Nephron (organoid): ENCODE results near the gene C1orf35.
A peak's percentile ranks its signal among the peaks of the same experiment; 100 is the strongest.

ENCODE experiments used
- H3K27ac Mint-ChIP-seq, 3 experiments: 2 replicates each; pipeline ENCODE4 v1.8.0; 2020; ENCODE audit warnings: mixed read lengths in 3 of 3, mild to moderate bottlenecking in 2 of 3, moderate library complexity in 1 of 3
- H3K27me3 Mint-ChIP-seq: 2 replicates; pipeline ENCODE4 v1.8.0; 2021; ENCODE audit warnings: low read depth, mild to moderate bottlenecking, moderate library complexity, mixed read lengths
- H3K36me3 Mint-ChIP-seq: 2 replicates; pipeline ENCODE4 v1.8.0; 2020; ENCODE audit warnings: low read depth, mixed read lengths
- H3K4me1 Mint-ChIP-seq: 2 replicates; pipeline ENCODE4 v1.8.0; 2020; ENCODE audit warnings: mixed read lengths
- H3K4me3 Mint-ChIP-seq, 3 experiments: 2 replicates each; pipeline ENCODE4 v1.8.0; 2020; ENCODE audit warnings: mild to moderate bottlenecking in 3 of 3, mixed read lengths in 3 of 3, moderate library complexity in 2 of 3
- H3K9me3 Mint-ChIP-seq: 2 replicates; pipeline ENCODE4 v1.8.0; 2020; ENCODE audit warnings: mixed read lengths
- TF ChIP-seq, protein P1 (sequence below), 3 experiments: fragments of 200-600 bp; sonication (generic); IDR thresholded peaks; one replicate each; pipeline ENCODE4 v1.5.0; 2021; ENCODE audit warnings: antibody characterized with exemption in 3 of 3; ENCODE audit not compliant: unreplicated experiment in 3 of 3

C1orf35 gene

GRCh38 chr1:228061411-228062084 lies 41.6 kb downstream of the C1orf35 start:
- TF ChIP-seq, protein P1, sequence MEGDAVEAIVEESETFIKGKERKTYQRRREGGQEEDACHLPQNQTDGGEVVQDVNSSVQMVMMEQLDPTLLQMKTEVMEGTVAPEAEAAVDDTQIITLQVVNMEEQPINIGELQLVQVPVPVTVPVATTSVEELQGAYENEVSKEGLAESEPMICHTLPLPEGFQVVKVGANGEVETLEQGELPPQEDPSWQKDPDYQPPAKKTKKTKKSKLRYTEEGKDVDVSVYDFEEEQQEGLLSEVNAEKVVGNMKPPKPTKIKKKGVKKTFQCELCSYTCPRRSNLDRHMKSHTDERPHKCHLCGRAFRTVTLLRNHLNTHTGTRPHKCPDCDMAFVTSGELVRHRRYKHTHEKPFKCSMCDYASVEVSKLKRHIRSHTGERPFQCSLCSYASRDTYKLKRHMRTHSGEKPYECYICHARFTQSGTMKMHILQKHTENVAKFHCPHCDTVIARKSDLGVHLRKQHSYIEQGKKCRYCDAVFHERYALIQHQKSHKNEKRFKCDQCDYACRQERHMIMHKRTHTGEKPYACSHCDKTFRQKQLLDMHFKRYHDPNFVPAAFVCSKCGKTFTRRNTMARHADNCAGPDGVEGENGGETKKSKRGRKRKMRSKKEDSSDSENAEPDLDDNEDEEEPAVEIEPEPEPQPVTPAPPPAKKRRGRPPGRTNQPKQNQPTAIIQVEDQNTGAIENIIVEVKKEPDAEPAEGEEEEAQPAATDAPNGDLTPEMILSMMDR (IDR thresholded peaks at IDR 0.05; ENCODE audit: unreplicated experiment in 3 of 3): no peak
- Mint-ChIP-seq H3K4me1 (no peaks in the 10 kb centered on the region), H3K9me3 (peaks cover 5% of the 10 kb centered on the region), H3K27ac (no peak overlapping the region), H3K4me3 (peak overlapping the region in 2 of 3 experiments; percentile 14 to 56), H3K36me3 (no peaks in the 10 kb centered on the region), H3K27me3 (peaks cover 74% of the 10 kb centered on the region)

DNA sequence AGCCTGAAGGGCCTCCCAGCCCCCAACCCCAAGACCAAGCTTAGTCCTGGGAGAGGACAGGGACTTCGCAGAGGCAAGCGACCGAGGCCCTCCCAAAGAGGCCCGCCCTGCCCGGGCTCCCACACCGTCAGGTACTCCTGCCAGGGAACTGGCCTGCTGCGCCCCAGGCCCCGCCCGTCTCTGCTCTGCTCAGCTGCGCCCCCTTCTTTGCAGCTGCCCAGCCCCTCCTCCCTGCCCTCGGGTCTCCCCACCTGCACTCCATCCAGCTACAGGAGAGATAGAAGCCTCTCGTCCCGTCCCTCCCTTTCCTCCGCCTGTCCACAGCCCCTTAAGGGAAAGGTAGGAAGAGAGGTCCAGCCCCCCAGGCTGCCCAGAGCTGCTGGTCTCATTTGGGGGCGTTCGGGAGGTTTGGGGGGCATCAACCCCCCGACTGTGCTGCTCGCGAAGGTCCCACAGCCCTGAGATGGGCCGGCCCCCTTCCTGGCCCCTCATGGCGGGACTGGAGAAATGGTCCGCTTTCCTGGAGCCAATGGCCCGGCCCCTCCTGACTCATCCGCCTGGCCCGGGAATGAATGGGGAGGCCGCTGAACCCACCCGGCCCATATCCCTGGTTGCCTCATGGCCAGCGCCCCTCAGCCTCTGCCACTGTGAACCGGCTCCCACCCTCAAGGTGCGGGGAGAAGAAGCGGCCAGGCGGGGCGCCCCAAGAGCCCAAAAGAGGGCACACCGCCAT lies 42.5 kb downstream of the C1orf35 start:
- Mint-ChIP-seq H3K4me1 (no peaks in the 10 kb centered on the region), H3K27ac (no peak overlapping the region), H3K9me3 (peaks cover 5% of the 10 kb centered on the region), H3K4me3 (peak overlapping the region; percentile 14 to 70 (median 60)), H3K36me3 (no peaks in the 10 kb centered on the region), H3K27me3 (peaks cover 77% of the 10 kb centered on the region)
- TF ChIP-seq, protein P1 (IDR thresholded peaks at IDR 0.05; ENCODE audit: unreplicated experiment in 3 of 3): no peak

- H3K9me3 Mint-ChIP-seq: peaks cover 8% of the 10 kb centered on the region
- no peaks in the 10 kb centered on the region for H3K4me1 Mint-ChIP-seq
- H3K36me3 Mint-ChIP-seq: no peaks in the 10 kb centered on the region
- H3K27ac Mint-ChIP-seq: no peak overlapping the region
- peak overlapping the region; percentile 48 to 70 (median 59) for H3K4me3 Mint-ChIP-seq
- peaks cover 78% of the 10 kb centered on the region for H3K27me3 Mint-ChIP-seq
- TF ChIP-seq, protein P1 (IDR thresholded peaks at IDR 0.05; ENCODE audit: unreplicated experiment in 3 of 3): no peak
Measured at GRCh38 chr1:228059634-228060457, 43.3 kb downstream of the C1orf35 start.

- Mint-ChIP-seq H3K27ac (no peak overlapping the region), H3K4me1 (no peaks in the 10 kb centered on the region), H3K9me3 (peaks cover 8% of the 10 kb centered on the region), H3K36me3 (no peaks in the 10 kb centered on the region), H3K27me3 (peaks cover 78% of the 10 kb centered on the region), H3K4me3 (no peak overlapping the region)
- TF ChIP-seq, protein P1 (IDR thresholded peaks at IDR 0.05; ENCODE audit: unreplicated experiment in 3 of 3): no peak
Measured at GRCh38 chr1:228058949-228059633, 44.0 kb downstream of the C1orf35 start.

- Mint-ChIP-seq H3K27ac (no peak overlapping the region), H3K4me1 (no peaks in the 10 kb centered on the region), H3K27me3 (peaks cover 85% of the 10 kb centered on the region), H3K36me3 (no peaks in the 10 kb centered on the region), H3K4me3 (no peak overlapping the region), H3K9me3 (peaks cover 11% of the 10 kb centered on the region)
- TF ChIP-seq, protein P1 (IDR thresholded peaks at IDR 0.05; ENCODE audit: unreplicated experiment in 3 of 3): no peak
Measured at GRCh38 chr1:228058172-228058948, 44.8 kb downstream of the C1orf35 start.
